K562 (cell line): ENCODE measurements around the gene PLEKHN1. TPM values are rescaled to one million over a fixed set of nuclear protein-coding genes. Genes with fewer than 3 reads are reported as not detected.

ENCODE experiments used
- ATF1 ChIP-seq, 2 experiments: fragments of 450-650 bp in 1 of 2; IDR thresholded peaks; 2 replicates each; pipeline ENCODE4 v1.6.1; 2016; ENCODE audit warnings: missing compliant biosample characterization in 1 of 2, missing genetic modification characterization in 1 of 2
- GTF3C2 ChIP-seq: IDR thresholded peaks from 3 replicates; pipeline ENCODE4 v1.6.1; 2011; ENCODE audit warnings: borderline replicate concordance, mild to moderate bottlenecking, moderate library complexity; ENCODE audit not compliant: insufficient read length; ENCODE audit errors: extremely low read depth
- RB1 ChIP-seq: fragments of 450-650 bp; IDR thresholded peaks from 2 replicates; pipeline ENCODE4 v1.6.1; 2017; ENCODE audit warnings: low read depth, mild to moderate bottlenecking
- SMAD2 ChIP-seq: fragments of 150-350 bp; IDR thresholded peaks from 2 replicates; pipeline ENCODE4 v1.6.1; 2014; ENCODE audit warnings: low read depth, mild to moderate bottlenecking, low read length
- SMARCE1 ChIP-seq: fragments of 450-650 bp; IDR thresholded peaks from 2 replicates; pipeline ENCODE4 v1.7.1; 2016; ENCODE audit warnings: mild to moderate bottlenecking
- SRSF1 ChIP-seq: fragments of 200-400 bp; formaldehyde crosslinking; IDR thresholded peaks from 2 replicates; pipeline ENCODE4 v1.6.1; 2017; ENCODE audit warnings: mild to moderate bottlenecking, low read depth, low read length, moderate library complexity
- TAF7 ChIP-seq: fragments of 450-650 bp; IDR thresholded peaks from 2 replicates; pipeline ENCODE4 v1.6.1; 2016; ENCODE audit warnings: missing genetic modification characterization, missing compliant biosample characterization
- polyA plus RNA-seq, 8 experiments: library from polyadenylated mRNA; depleted of rRNA in 4 of 8; stranded (reverse) in 5 of 8; unstranded in 3 of 8; fragments of >200 nt; fragmentation: Nextera tagmentation in 2 of 8; fragmentation: Illumina TruSeq in 1 of 8; extraction: Ambion mirVana in 2 of 8; extraction: Trizol in 1 of 8; gene quantifications; 2 replicates each; pipeline versions ENCODE4 v1.2.1 to v1.2.3, GENCODE V29; 2011 to 2014; ENCODE audit warnings: inconsistent platforms in 1 of 8, missing spikeins in 1 of 8
- total RNA-seq, 7 experiments: library from RNA; depleted of rRNA in 6 of 7; stranded (reverse); fragments of >200 nt in 6 of 7; fragmentation: Illumina TruSeq in 2 of 7; extraction: Trizol in 2 of 7; gene quantifications; 2 replicates each; pipeline versions ENCODE4 v1.2.1 to v1.2.3, GENCODE V29; 2011 to 2021; ENCODE audit warnings: low replicate concordance in 1 of 7
- TF ChIP-seq, protein P1 (sequence below): fragments of 150-350 bp; IDR thresholded peaks from 2 replicates; pipeline ENCODE4 v1.6.1; 2014; ENCODE audit warnings: low read depth, mild to moderate bottlenecking, low read length, borderline replicate concordance
- TF ChIP-seq, protein P2 (sequence below), 2 experiments: fragments of 250-450 bp in 1 of 2; fragments of 450-650 bp in 1 of 2; sonication (Bioruptor Pico) in 1 of 2; IDR thresholded peaks; 2 replicates each; pipeline versions ENCODE4 v1.6.1 to v1.8.0; 2016 to 2021; ENCODE audit warnings: mild to moderate bottlenecking in 2 of 2, moderate library complexity in 2 of 2, missing compliant biosample characterization in 1 of 2, missing genetic modification characterization in 1 of 2
- TF ChIP-seq, protein P3 (sequence below): fragments of 450-650 bp; IDR thresholded peaks from 2 replicates; pipeline ENCODE4 v1.6.1; 2016; ENCODE audit warnings: missing biosample characterization, missing genetic modification characterization
- TF ChIP-seq, protein P4 (sequence below): fragments of 250-450 bp; sonication (Bioruptor Pico); IDR thresholded peaks from 2 replicates; pipeline ENCODE4 v1.4.0; 2020

The PLEKHN1 gene
- total and polyA plus RNA-seq, 9 of the 15 experiments (the other 6 are each of a cell fraction or from before 2014, with no cell fraction given) = 0.07 to 1.5 (median 0.13) TPM; not detected in 2

- TF ChIP-seq, protein P1, sequence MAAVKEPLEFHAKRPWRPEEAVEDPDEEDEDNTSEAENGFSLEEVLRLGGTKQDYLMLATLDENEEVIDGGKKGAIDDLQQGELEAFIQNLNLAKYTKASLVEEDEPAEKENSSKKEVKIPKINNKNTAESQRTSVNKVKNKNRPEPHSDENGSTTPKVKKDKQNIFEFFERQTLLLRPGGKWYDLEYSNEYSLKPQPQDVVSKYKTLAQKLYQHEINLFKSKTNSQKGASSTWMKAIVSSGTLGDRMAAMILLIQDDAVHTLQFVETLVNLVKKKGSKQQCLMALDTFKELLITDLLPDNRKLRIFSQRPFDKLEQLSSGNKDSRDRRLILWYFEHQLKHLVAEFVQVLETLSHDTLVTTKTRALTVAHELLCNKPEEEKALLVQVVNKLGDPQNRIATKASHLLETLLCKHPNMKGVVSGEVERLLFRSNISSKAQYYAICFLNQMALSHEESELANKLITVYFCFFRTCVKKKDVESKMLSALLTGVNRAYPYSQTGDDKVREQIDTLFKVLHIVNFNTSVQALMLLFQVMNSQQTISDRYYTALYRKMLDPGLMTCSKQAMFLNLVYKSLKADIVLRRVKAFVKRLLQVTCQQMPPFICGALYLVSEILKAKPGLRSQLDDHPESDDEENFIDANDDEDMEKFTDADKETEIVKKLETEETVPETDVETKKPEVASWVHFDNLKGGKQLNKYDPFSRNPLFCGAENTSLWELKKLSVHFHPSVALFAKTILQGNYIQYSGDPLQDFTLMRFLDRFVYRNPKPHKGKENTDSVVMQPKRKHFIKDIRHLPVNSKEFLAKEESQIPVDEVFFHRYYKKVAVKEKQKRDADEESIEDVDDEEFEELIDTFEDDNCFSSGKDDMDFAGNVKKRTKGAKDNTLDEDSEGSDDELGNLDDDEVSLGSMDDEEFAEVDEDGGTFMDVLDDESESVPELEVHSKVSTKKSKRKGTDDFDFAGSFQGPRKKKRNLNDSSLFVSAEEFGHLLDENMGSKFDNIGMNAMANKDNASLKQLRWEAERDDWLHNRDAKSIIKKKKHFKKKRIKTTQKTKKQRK = no peak
- TF ChIP-seq SMARCE1 (peak; percentile 56; the same call in 1 of the 2 replicates), GTF3C2 (no peak), TAF7 (tag) (no peak), RB1 (0 out of 2 replicates have a peak, but pooled peaks have one; percentile 39), SRSF1 (no peak), SMAD2 (no peak), ATF1 (CRISPR knock-in tag; IDR thresholded peaks at IDR 0.05) (no peak), ATF1 (tag; IDR thresholded peaks at IDR 0.05) (no peak)
- TF ChIP-seq, protein P2, sequence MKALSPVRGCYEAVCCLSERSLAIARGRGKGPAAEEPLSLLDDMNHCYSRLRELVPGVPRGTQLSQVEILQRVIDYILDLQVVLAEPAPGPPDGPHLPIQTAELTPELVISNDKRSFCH (CRISPR knock-in tag; IDR thresholded peaks at IDR 0.05) = no peak
- TF ChIP-seq, protein P2 (tag; IDR thresholded peaks at IDR 0.05) = no peak
- TF ChIP-seq, protein P3, sequence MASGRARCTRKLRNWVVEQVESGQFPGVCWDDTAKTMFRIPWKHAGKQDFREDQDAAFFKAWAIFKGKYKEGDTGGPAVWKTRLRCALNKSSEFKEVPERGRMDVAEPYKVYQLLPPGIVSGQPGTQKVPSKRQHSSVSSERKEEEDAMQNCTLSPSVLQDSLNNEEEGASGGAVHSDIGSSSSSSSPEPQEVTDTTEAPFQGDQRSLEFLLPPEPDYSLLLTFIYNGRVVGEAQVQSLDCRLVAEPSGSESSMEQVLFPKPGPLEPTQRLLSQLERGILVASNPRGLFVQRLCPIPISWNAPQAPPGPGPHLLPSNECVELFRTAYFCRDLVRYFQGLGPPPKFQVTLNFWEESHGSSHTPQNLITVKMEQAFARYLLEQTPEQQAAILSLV = no peak
- TF ChIP-seq, protein P4, sequence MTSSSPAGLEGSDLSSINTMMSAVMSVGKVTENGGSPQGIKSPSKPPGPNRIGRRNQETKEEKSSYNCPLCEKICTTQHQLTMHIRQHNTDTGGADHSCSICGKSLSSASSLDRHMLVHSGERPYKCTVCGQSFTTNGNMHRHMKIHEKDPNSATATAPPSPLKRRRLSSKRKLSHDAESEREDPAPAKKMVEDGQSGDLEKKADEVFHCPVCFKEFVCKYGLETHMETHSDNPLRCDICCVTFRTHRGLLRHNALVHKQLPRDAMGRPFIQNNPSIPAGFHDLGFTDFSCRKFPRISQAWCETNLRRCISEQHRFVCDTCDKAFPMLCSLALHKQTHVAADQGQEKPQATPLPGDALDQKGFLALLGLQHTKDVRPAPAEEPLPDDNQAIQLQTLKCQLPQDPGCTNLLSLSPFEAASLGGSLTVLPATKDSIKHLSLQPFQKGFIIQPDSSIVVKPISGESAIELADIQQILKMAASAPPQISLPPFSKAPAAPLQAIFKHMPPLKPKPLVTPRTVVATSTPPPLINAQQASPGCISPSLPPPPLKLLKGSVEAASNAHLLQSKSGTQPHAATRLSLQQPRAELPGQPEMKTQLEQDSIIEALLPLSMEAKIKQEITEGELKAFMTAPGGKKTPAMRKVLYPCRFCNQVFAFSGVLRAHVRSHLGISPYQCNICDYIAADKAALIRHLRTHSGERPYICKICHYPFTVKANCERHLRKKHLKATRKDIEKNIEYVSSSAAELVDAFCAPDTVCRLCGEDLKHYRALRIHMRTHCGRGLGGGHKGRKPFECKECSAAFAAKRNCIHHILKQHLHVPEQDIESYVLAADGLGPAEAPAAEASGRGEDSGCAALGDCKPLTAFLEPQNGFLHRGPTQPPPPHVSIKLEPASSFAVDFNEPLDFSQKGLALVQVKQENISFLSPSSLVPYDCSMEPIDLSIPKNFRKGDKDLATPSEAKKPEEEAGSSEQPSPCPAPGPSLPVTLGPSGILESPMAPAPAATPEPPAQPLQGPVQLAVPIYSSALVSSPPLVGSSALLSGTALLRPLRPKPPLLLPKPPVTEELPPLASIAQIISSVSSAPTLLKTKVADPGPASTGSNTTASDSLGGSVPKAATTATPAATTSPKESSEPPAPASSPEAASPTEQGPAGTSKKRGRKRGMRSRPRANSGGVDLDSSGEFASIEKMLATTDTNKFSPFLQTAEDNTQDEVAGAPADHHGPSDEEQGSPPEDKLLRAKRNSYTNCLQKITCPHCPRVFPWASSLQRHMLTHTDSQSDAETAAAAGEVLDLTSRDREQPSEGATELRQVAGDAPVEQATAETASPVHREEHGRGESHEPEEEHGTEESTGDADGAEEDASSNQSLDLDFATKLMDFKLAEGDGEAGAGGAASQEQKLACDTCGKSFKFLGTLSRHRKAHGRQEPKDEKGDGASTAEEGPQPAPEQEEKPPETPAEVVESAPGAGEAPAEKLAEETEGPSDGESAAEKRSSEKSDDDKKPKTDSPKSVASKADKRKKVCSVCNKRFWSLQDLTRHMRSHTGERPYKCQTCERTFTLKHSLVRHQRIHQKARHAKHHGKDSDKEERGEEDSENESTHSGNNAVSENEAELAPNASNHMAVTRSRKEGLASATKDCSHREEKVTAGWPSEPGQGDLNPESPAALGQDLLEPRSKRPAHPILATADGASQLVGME = no peak
Observed at GRCh38 chr1:1021010-1021919, 55.0 kb downstream of the PLEKHN1 start (continued).
